Measurements from ENCODE around the gene KIAA1549.
"Not testable (repeated sequence)": the region's sequence is repeated elsewhere in the genome, so short reads cannot be mapped to it uniquely, and the experiment has no call there.

Gene KIAA1549

GRCh38 chr7:138945154-138945553 lies 36.0 kb downstream of the KIAA1549 start:
- DNase-seq (ENCODE audit: low read depth in 3 of 3, low spot score in 1 of 3) = no peak

- no peak for DNase-seq (ENCODE audit: low read depth in 3 of 3, low spot score in 1 of 3)
These were observed 36.6 kb downstream of the KIAA1549 start for GRCh38 chr7:138944592-138944991.

- no peak for DNase-seq (ENCODE audit: low read depth in 3 of 3, low spot score in 1 of 3)
These were observed 38.1 kb downstream of the KIAA1549 start for GRCh38 chr7:138943061-138943460.

- DNase-seq (ENCODE audit: low read depth in 3 of 3, low spot score in 1 of 3) = no peak
These were observed 39.6 kb downstream of the KIAA1549 start for GRCh38 chr7:138941545-138941944.

- not testable (repeated sequence) for DNase-seq (ENCODE audit: low read depth in 3 of 3, low spot score in 1 of 3)
These were observed 40.6 kb downstream of the KIAA1549 start for GRCh38 chr7:138940602-138941001.

GRCh38 chr7:138937484-138937883 lies 43.7 kb downstream of the KIAA1549 start:
- DNase-seq (ENCODE audit: low read depth in 3 of 3, low spot score in 1 of 3) = no peak

- DNase-seq (ENCODE audit: low read depth in 3 of 3, low spot score in 1 of 3) = no peak
These were observed 45.7 kb downstream of the KIAA1549 start for GRCh38 chr7:138935465-138936011.

GRCh38 chr7:138934861-138935260 lies 46.3 kb downstream of the KIAA1549 start:
- no peak for DNase-seq (ENCODE audit: low read depth in 3 of 3, low spot score in 1 of 3)

- no peak for DNase-seq (ENCODE audit: low read depth in 3 of 3, low spot score in 1 of 3)
These were observed 46.8 kb downstream of the KIAA1549 start for GRCh38 chr7:138934367-138934766.

- DNase-seq (ENCODE audit: low read depth in 3 of 3, low spot score in 1 of 3) = no peak
These were observed 48.3 kb downstream of the KIAA1549 start for GRCh38 chr7:138932870-138933269.

- DNase-seq (ENCODE audit: low read depth in 3 of 3, low spot score in 1 of 3) = no peak
These were observed 48.8 kb downstream of the KIAA1549 start for GRCh38 chr7:138932427-138932826.

GRCh38 chr7:138929969-138930368 lies 51.2 kb downstream of the KIAA1549 start:
- no peak for DNase-seq (ENCODE audit: low read depth in 3 of 3, low spot score in 1 of 3)

GRCh38 chr7:138926241-138926612 lies 55.0 kb downstream of the KIAA1549 start:
- DNase-seq (ENCODE audit: low read depth in 3 of 3, low spot score in 1 of 3) = no peak

GRCh38 chr7:138924501-138925225 lies 56.5 kb downstream of the KIAA1549 start:
- DNase-seq (ENCODE audit: low read depth in 3 of 3, low spot score in 1 of 3) = no peak

- no peak for DNase-seq (ENCODE audit: low read depth in 3 of 3, low spot score in 1 of 3)
These were observed 59.9 kb downstream of the KIAA1549 start for GRCh38 chr7:138921277-138921676.

- DNase-seq (ENCODE audit: low read depth in 3 of 3, low spot score in 1 of 3) = no peak
These were observed 61.3 kb downstream of the KIAA1549 start for GRCh38 chr7:138919911-138920310.

GRCh38 chr7:138919216-138919615 lies 62.0 kb downstream of the KIAA1549 start:
- DNase-seq (ENCODE audit: low read depth in 3 of 3, low spot score in 1 of 3) = no peak

GRCh38 chr7:138918756-138919155 lies 62.4 kb downstream of the KIAA1549 start:
- no peak for DNase-seq (ENCODE audit: low read depth in 3 of 3, low spot score in 1 of 3)

- DNase-seq (ENCODE audit: low read depth in 3 of 3, low spot score in 1 of 3) = no peak
These were observed 63.0 kb downstream of the KIAA1549 start for GRCh38 chr7:138918176-138918575.

- DNase-seq (ENCODE audit: low read depth in 3 of 3, low spot score in 1 of 3) = no peak
These were observed 63.4 kb downstream of the KIAA1549 start for GRCh38 chr7:138917771-138918170.

GRCh38 chr7:138916731-138917130 lies 64.5 kb downstream of the KIAA1549 start:
- no peak for DNase-seq (ENCODE audit: low read depth in 3 of 3, low spot score in 1 of 3)

GRCh38 chr7:138916275-138916674 lies 64.9 kb downstream of the KIAA1549 start:
- DNase-seq (ENCODE audit: low read depth in 3 of 3, low spot score in 1 of 3) = no peak

GRCh38 chr7:138913783-138914182 lies 67.4 kb downstream of the KIAA1549 start:
- DNase-seq (ENCODE audit: low read depth in 3 of 3, low spot score in 1 of 3) = no peak

Data from stimulated activated CD4-positive, alpha-beta T cell treated with anti-CD3 and anti-CD28 coated beads, TNF-alpha, amount 100 ng/mL, for 1 hour (primary cell).